HCT116 (cell line): ENCODE measurements around the gene CCN5. TPM values are rescaled to one million over a fixed set of nuclear protein-coding genes. Genes with fewer than 3 reads are reported as not detected.

Experiments used
- ATAC-seq: fragments of 200-7000 bp; cut with Tn5 transposase; 2 replicates; pipeline ENCODE4 v1.9.1; 2020; ENCODE audit warnings: mild to moderate bottlenecking, moderate library complexity
- BruUV-seq: library from RNA; stranded (reverse); fragments of 400-500 nt; replicated peaks from 2 replicates; lab custom pipeline; 2021; lab: Mats Ljungman, UMichigan
- CTCF ChIA-PET: fragments of 300-600 bp; sonication (Branson Sonifier 250); formaldehyde crosslinking; loops from one replicate; lab custom pipeline; 2021; ENCODE audit warnings: antibody characterized with exemption; lab: Charles Lee
- POLR2A ChIA-PET: fragments of 300-600, 350-600 bp; sonication (Branson Sonifier 250); formaldehyde crosslinking; loops from one replicate; lab custom pipeline; 2021; ENCODE audit warnings: antibody characterized with exemption; lab: Charles Lee
- RAD21 ChIA-PET, 2 experiments: fragments of 300-600 bp; sonication (Branson Sonifier 250); formaldehyde crosslinking; loops; one replicate each; lab custom pipeline; 2023; ENCODE audit warnings: low total read pairs in 2 of 2; ENCODE audit not compliant: uncharacterized antibody in 2 of 2, unreplicated experiment in 2 of 2, low non-redundant PET in 1 of 2; lab: Charles Lee
- DNase-seq: peaks from one replicate; pipeline ENCODE4 v3.0.0-alpha.2; 2010; ENCODE audit warnings: low read depth, low spot score
- H2AFZ ChIP-seq: fragments of 200-600 bp; shearing (Covaris generic), sonication (generic); 2 replicates; pipeline ENCODE4 v1.6.1; 2017; ENCODE audit warnings: low read depth, mixed run types, mixed read lengths, antibody characterized with exemption, low read length; ENCODE audit not compliant: poor library complexity, severe bottlenecking
- H3K27ac ChIP-seq: 2 replicates; pipeline ENCODE4 v1.5.1; 2012; ENCODE audit warnings: low read depth, low read length
- H3K27me3 ChIP-seq: fragments of 200-600 bp; sonication (generic); 2 replicates; pipeline ENCODE4 v1.6.1; 2016; ENCODE audit warnings: mixed run types, low read length, mixed read lengths; ENCODE audit not compliant: insufficient read depth
- H3K36me3 ChIP-seq, 2 experiments: fragments of 200-500 bp in 1 of 2; fragments of 200-600 bp in 1 of 2; sonication (Bioruptor generic) in 1 of 2; sonication (generic) in 1 of 2; 2 replicates each; pipeline versions ENCODE4 v1.5.1 to v1.6.1; 2014 to 2016; ENCODE audit warnings: low read length in 2 of 2, inconsistent platforms in 1 of 2, mixed read lengths in 1 of 2, mixed run types in 1 of 2; ENCODE audit not compliant: insufficient read depth in 2 of 2, control insufficient read depth in 1 of 2
- H3K4me1 ChIP-seq, 2 experiments: fragments of 200-600 bp in 1 of 2; sonication (generic) in 1 of 2; 2 replicates each; pipeline versions ENCODE4 v1.5.1 to v1.6.1; 2012 to 2017; ENCODE audit warnings: low read length in 2 of 2, inconsistent platforms in 1 of 2, mild to moderate bottlenecking in 1 of 2, mixed read lengths in 1 of 2, mixed run types in 1 of 2, moderate library complexity in 1 of 2; ENCODE audit not compliant: insufficient read depth in 2 of 2, control insufficient read depth in 1 of 2
- H3K4me2 ChIP-seq: fragments of 200-600 bp; sonication (generic); 2 replicates; pipeline ENCODE4 v1.6.1; 2017; ENCODE audit warnings: mixed run types, low read length, mixed read lengths
- H3K4me3 ChIP-seq, 2 experiments: fragments of 200-600 bp in 1 of 2; sonication (generic) in 1 of 2; replicated peaks in 1 of 2; 2 replicates each; pipeline ENCODE4 v1.5.1; 2011 to 2016; ENCODE audit warnings: low read length in 2 of 2, control low read depth in 1 of 2, low read depth in 1 of 2, mild to moderate bottlenecking in 1 of 2, mixed read lengths in 1 of 2, mixed run types in 1 of 2
- H3K79me2 ChIP-seq: fragments of 200-600 bp; sonication (generic); 2 replicates; pipeline ENCODE4 v1.6.1; 2017; ENCODE audit warnings: mild to moderate bottlenecking, mixed run types, low read length, moderate library complexity, mixed read lengths; ENCODE audit not compliant: insufficient read depth
- H3K9ac ChIP-seq: fragments of 200-600 bp; sonication (generic); 2 replicates; pipeline ENCODE4 v1.6.1; 2016; ENCODE audit warnings: low read length, mixed read lengths
- H3K9me2 ChIP-seq: fragments of 200-600 bp; sonication (generic), shearing (Covaris generic); 2 replicates; pipeline ENCODE4 v1.6.1; 2017; ENCODE audit warnings: mixed run types, mild to moderate bottlenecking, moderate library complexity; ENCODE audit not compliant: insufficient read depth
- H3K9me3 ChIP-seq, 2 experiments: fragments of 200-500 bp in 1 of 2; fragments of 200-600 bp in 1 of 2; sonication (Bioruptor generic) in 1 of 2; sonication (generic) in 1 of 2; 2 replicates each; pipeline ENCODE4 v1.6.1; 2014 to 2017; ENCODE audit warnings: low read length in 2 of 2, mixed read lengths in 2 of 2, inconsistent platforms in 1 of 2, low read depth in 1 of 2, mild to moderate bottlenecking in 1 of 2, mixed run types in 1 of 2, moderate library complexity in 1 of 2; ENCODE audit not compliant: control insufficient read depth in 1 of 2, insufficient read depth in 1 of 2
- H4K20me1 ChIP-seq: fragments of 200-600 bp; sonication (generic), shearing (Covaris generic); 2 replicates; pipeline ENCODE4 v1.6.1; 2017; ENCODE audit warnings: mixed run types, mild to moderate bottlenecking, moderate library complexity; ENCODE audit not compliant: insufficient read depth
- ATF3 ChIP-seq: IDR thresholded peaks from 2 replicates; pipeline ENCODE4 v1.6.1; 2012
- CTCF ChIP-seq, 3 experiments: fragments of 200-600 bp in 1 of 3; sonication (generic) in 1 of 3; IDR thresholded peaks in 2 of 3; conservative IDR thresholded peaks in 1 of 3; 2 replicates each; pipeline ENCODE4 v1.5.1; 2012 to 2017; ENCODE audit warnings: low read depth in 2 of 3, low read length in 2 of 3, antibody characterized with exemption in 1 of 3, borderline replicate concordance in 1 of 3, control low read depth in 1 of 3, mild to moderate bottlenecking in 1 of 3, mixed read lengths in 1 of 3, mixed run types in 1 of 3, moderate library complexity in 1 of 3; ENCODE audit not compliant: insufficient read depth in 1 of 3
- ELF1 ChIP-seq: IDR thresholded peaks from 2 replicates; pipeline ENCODE4 v1.6.1; 2012; ENCODE audit warnings: low read depth, borderline replicate concordance
- EZH2 ChIP-seq: fragments of 200-600 bp; sonication (generic); IDR thresholded peaks from 2 replicates; pipeline ENCODE4 v1.6.1; 2017; ENCODE audit warnings: antibody characterized with exemption, mixed run types
- FOSL1 ChIP-seq: IDR thresholded peaks from 2 replicates; pipeline ENCODE4 v1.6.1; 2012; ENCODE audit warnings: low read depth
- JUND ChIP-seq: IDR thresholded peaks from 2 replicates; pipeline ENCODE4 v1.6.1; 2012
- MAX ChIP-seq: IDR thresholded peaks from 2 replicates; pipeline ENCODE4 v1.6.1; 2012
- POLR2A ChIP-seq: IDR thresholded peaks from 2 replicates; pipeline ENCODE4 v1.7.0; 2011; ENCODE audit warnings: borderline replicate concordance; ENCODE audit not compliant: insufficient read depth, insufficient read length; ENCODE audit errors: extremely low read depth
- RAD21 ChIP-seq: IDR thresholded peaks from 2 replicates; pipeline ENCODE4 v1.6.1; 2012; ENCODE audit warnings: low read depth, mild to moderate bottlenecking
- SP1 ChIP-seq: IDR thresholded peaks from 2 replicates; pipeline ENCODE4 v1.6.1; 2012; ENCODE audit warnings: low read depth
- TCF7L2 ChIP-seq: IDR thresholded peaks from 2 replicates; pipeline ENCODE4 v1.7.0; 2011; ENCODE audit warnings: borderline replicate concordance, inconsistent platforms; ENCODE audit not compliant: insufficient read depth, insufficient read length; ENCODE audit errors: extremely low read depth
- YY1 ChIP-seq: IDR thresholded peaks from 2 replicates; pipeline ENCODE4 v1.6.1; 2011; ENCODE audit warnings: low read length, low read depth, moderate library complexity, mild to moderate bottlenecking; ENCODE audit not compliant: insufficient replicate concordance; ENCODE audit errors: extremely low read depth
- ZNF274 ChIP-seq: fragments of 200-500 bp; sonication (Bioruptor generic); IDR thresholded peaks from 2 replicates; pipeline ENCODE4 v1.6.1; 2014; ENCODE audit warnings: mild to moderate bottlenecking, low read depth, low read length, inconsistent platforms
- intact Hi-C: fragments of 100-400 bp; cut with micrococcal nuclease; formaldehyde crosslinking; loops from 2 replicates; pipeline ENCODE4 v1.10.0; 2022
- total RNA-seq: library from RNA; stranded (reverse); gene quantifications from one replicate; pipeline ENCODE4 v1.2.1, GENCODE V29; 2021; ENCODE audit not compliant: unreplicated experiment

The CCN5 gene
- total RNA-seq, 1 experiment from 2014 or later: 0.20 TPM

- Histone ChIP-seq H3K36me3 (no peaks in the 10 kb centered on the region), H3K79me2 (no peaks in the 10 kb centered on the region), H3K9ac (no peak overlapping the region), H3K4me3 (no peak overlapping the region), H4K20me1 (no peaks in the 10 kb centered on the region), H3K27ac (no peak overlapping the region), H2AFZ (no peak overlapping the region), H3K4me2 (no peak overlapping the region), H3K9me3 (no peaks in the 10 kb centered on the region), H3K27me3 (peaks cover 84% of the 10 kb centered on the region), H3K9me2 (no peaks in the 10 kb centered on the region), H3K4me1 (0 out of 4 replicates have a peak, but pooled peaks cover 0 to 1% of the 10 kb centered on the region in 2 experiments)
- DNase-seq (no peak), ATAC-seq (no peak)
- POLR2A ChIA-PET: no interaction called here
- RAD21 ChIA-PET: no interaction called here
- intact Hi-C loops: no loop called here
- CTCF ChIA-PET: no interaction called here
- TF ChIP-seq ZNF274: no peak
- TF ChIP-seq ELF1: no peak
- no peak for TF ChIP-seq JUND
- TF ChIP-seq RAD21: no peak
- TF ChIP-seq MAX: no peak
- no peak for TF ChIP-seq YY1
- no peak for TF ChIP-seq POLR2A
- TF ChIP-seq CTCF (IDR thresholded peaks at IDR 0.05 in 2 of 3, conservative IDR thresholded peaks at IDR 0.05 in 1 of 3; ENCODE audit: borderline replicate concordance in 1 of 3, insufficient read depth in 1 of 3, low read depth in 2 of 3, low read length in 2 of 3): no peak
- TF ChIP-seq ATF3: no peak
- no peak for TF ChIP-seq FOSL1
- no peak for TF ChIP-seq SP1
- no peak for TF ChIP-seq EZH2
- no peak for TF ChIP-seq TCF7L2
- BruUV-seq: no TSS peak
These were observed 56.0 kb downstream of the CCN5 start for GRCh38 chr20:44771172-44771535.
